OCI-LY1 (cell line): ENCODE data around the gene MYL9.

Experiments used
- EZH2 ChIP-seq: fragments of 200-600 bp; sonication (generic), shearing (Covaris generic); IDR thresholded peaks from 2 replicates; pipeline ENCODE4 v1.8.0; 2017; ENCODE audit warnings: borderline replicate concordance, mixed run types, mild to moderate bottlenecking, antibody characterized with exemption, low read length, moderate library complexity, mixed read lengths
- TF ChIP-seq, protein P1 (sequence below): fragments of 200-600 bp; sonication (generic), shearing (Covaris generic); IDR thresholded peaks from 2 replicates; pipeline ENCODE4 v1.5.1; 2017; ENCODE audit warnings: mild to moderate bottlenecking, antibody characterized with exemption, low read length, moderate library complexity, mixed read lengths

- TF ChIP-seq, protein P1, sequence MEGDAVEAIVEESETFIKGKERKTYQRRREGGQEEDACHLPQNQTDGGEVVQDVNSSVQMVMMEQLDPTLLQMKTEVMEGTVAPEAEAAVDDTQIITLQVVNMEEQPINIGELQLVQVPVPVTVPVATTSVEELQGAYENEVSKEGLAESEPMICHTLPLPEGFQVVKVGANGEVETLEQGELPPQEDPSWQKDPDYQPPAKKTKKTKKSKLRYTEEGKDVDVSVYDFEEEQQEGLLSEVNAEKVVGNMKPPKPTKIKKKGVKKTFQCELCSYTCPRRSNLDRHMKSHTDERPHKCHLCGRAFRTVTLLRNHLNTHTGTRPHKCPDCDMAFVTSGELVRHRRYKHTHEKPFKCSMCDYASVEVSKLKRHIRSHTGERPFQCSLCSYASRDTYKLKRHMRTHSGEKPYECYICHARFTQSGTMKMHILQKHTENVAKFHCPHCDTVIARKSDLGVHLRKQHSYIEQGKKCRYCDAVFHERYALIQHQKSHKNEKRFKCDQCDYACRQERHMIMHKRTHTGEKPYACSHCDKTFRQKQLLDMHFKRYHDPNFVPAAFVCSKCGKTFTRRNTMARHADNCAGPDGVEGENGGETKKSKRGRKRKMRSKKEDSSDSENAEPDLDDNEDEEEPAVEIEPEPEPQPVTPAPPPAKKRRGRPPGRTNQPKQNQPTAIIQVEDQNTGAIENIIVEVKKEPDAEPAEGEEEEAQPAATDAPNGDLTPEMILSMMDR: no peak
- no peak for TF ChIP-seq EZH2
These were observed 4.9 kb downstream of the MYL9 start for GRCh38 chr20:36546111-36546736.
